ENCODE measurements around the gene UGT1A3. TPM values are rescaled to one million over a fixed set of nuclear protein-coding genes. Genes with fewer than 3 reads are reported as not detected.

Gene UGT1A3
- total and polyA plus RNA-seq, 10 of the 15 experiments (the other 5 are each of a cell fraction or from before 2014, with no cell fraction given) = not detected

GRCh38 chr2:233702238-233702637, 26.6 kb upstream of the UGT1A3 start:
- Histone ChIP-seq H3K9ac (ENCODE audit: control insufficient read depth, insufficient read depth, low read length) (no peak overlapping the region), H3K4me2 (ENCODE audit: control insufficient read depth, insufficient read depth) (no peak overlapping the region), H3K27ac (ENCODE audit: control insufficient read depth, insufficient read depth) (no peak overlapping the region), H4K20me1 (ENCODE audit: control insufficient read depth, insufficient read depth) (no peaks in the 10 kb centered on the region), H2AFZ (ENCODE audit: control insufficient read depth, low read depth, low read length) (no peak overlapping the region), H3K9me3 (replicated peaks; ENCODE audit: control insufficient read depth, insufficient read depth, low read length) (no peaks in the 10 kb centered on the region), H3K36me3 (ENCODE audit: control insufficient read depth in 2 of 2, insufficient read depth in 2 of 2, low read length in 1 of 2) (no peaks in the 10 kb centered on the region), H3K4me3 (no peak overlapping the region), H3K79me2 (ENCODE audit: control insufficient read depth, insufficient read depth, low read length) (no peaks in the 10 kb centered on the region), H3K27me3 (replicated peaks in 1 of 2; ENCODE audit: control insufficient read depth in 2 of 2, insufficient read depth in 2 of 2, low read length in 1 of 2) (no peaks in the 10 kb centered on the region), H3K4me1 (ENCODE audit: control insufficient read depth, insufficient read depth, low read length) (no peaks in the 10 kb centered on the region)
- DNase-seq (ENCODE audit: low read depth, low spot score) (no peak), ATAC-seq (no peak), FAIRE-seq (no peak)
- ChIA-PET SMC1A (ENCODE audit: uncharacterized antibody, unreplicated experiment) (no interaction called here), RAD21 (ENCODE audit: unreplicated experiment) (no interaction called here), CTCF (no interaction called here), POLR2A (no interaction called here)
- TF ChIP-seq CBFB (IDR thresholded peaks at IDR 0.05; ENCODE audit: low read depth) = no peak
- intact Hi-C loops (cut with micrococcal nuclease; ENCODE audit: unreplicated experiment) = no loop called here
- no TSS peak for BruUV-seq (replicated peaks)
- 35% methylated on average over 3 of the region's 3 CpGs for WGBS (ENCODE audit: insufficient coverage, insufficient replicate concordance, low lambda C conversion rate, missing lambda C conversion rate)
- in situ Hi-C loops (cut with MboI) = no loop called here

GRCh38 chr2:233705911-233706506, 22.8 kb upstream of the UGT1A3 start:
- Histone ChIP-seq H3K79me2 (ENCODE audit: control insufficient read depth, insufficient read depth, low read length) (no peaks in the 10 kb centered on the region), H3K36me3 (ENCODE audit: control insufficient read depth in 2 of 2, insufficient read depth in 2 of 2, low read length in 1 of 2) (no peaks in the 10 kb centered on the region), H4K20me1 (ENCODE audit: control insufficient read depth, insufficient read depth) (no peaks in the 10 kb centered on the region), H2AFZ (ENCODE audit: control insufficient read depth, low read depth, low read length) (no peak overlapping the region), H3K4me1 (ENCODE audit: control insufficient read depth, insufficient read depth, low read length) (no peaks in the 10 kb centered on the region), H3K4me2 (ENCODE audit: control insufficient read depth, insufficient read depth) (no peak overlapping the region), H3K9me3 (replicated peaks; ENCODE audit: control insufficient read depth, insufficient read depth, low read length) (no peaks in the 10 kb centered on the region; the same call in 1 of the 3 replicates), H3K4me3 (no peak overlapping the region), H3K27ac (ENCODE audit: control insufficient read depth, insufficient read depth) (no peak overlapping the region), H3K9ac (ENCODE audit: control insufficient read depth, insufficient read depth, low read length) (no peak overlapping the region), H3K27me3 (replicated peaks in 1 of 2; ENCODE audit: control insufficient read depth in 2 of 2, insufficient read depth in 2 of 2, low read length in 1 of 2) (peaks cover 0 to 2% of the 10 kb centered on the region in 2 experiments; a peak in 1 of 4 replicates)
- 38% methylated on average over 4 of the region's 4 CpGs for WGBS (ENCODE audit: insufficient coverage, insufficient replicate concordance, low lambda C conversion rate, missing lambda C conversion rate)
- FAIRE-seq = no peak
- SMC1A ChIA-PET (ENCODE audit: uncharacterized antibody, unreplicated experiment) = interaction anchor here (1.0 to 1.2 kb wide), 2 partner anchors 19 to 194 kb away, joined by 3 read pairs; no protein-coding TSS in a partner anchor
- POLR2A ChIA-PET = no interaction called here
- in situ Hi-C loops (cut with MboI) = no loop called here
- BruUV-seq (replicated peaks) = no TSS peak
- RAD21 ChIA-PET (ENCODE audit: unreplicated experiment) = interaction anchor here (1.3 kb wide), 1 partner anchor 263 kb away, joined by 4 read pairs; no protein-coding TSS in a partner anchor
- no peak for DNase-seq (ENCODE audit: low read depth, low spot score)
- intact Hi-C loops (cut with micrococcal nuclease; ENCODE audit: unreplicated experiment) = no loop called here
- CTCF ChIA-PET = interaction anchor here (1.1 to 1.3 kb wide), 2 partner anchors 11 to 300 kb away, joined by 3 read pairs; no protein-coding TSS in a partner anchor
- ATAC-seq = no peak
- TF ChIP-seq MXI1 (IDR thresholded peaks at IDR 0.05; ENCODE audit: low read depth, low read length) = no peak
- TF ChIP-seq TCF3 (IDR thresholded peaks at IDR 0.05; ENCODE audit: borderline replicate concordance, insufficient read depth, low read depth, low read length) = no peak
- no peak for TF ChIP-seq JUNB (IDR thresholded peaks at IDR 0.05)
- no peak for TF ChIP-seq SUPT20H (IDR thresholded peaks at IDR 0.05; ENCODE audit: borderline replicate concordance, control insufficient read depth, low read depth, low read length)
- no peak for TF ChIP-seq GATAD2B (conservative IDR thresholded peaks at IDR 0.05; ENCODE audit: low read depth)
- TF ChIP-seq, protein P1, sequence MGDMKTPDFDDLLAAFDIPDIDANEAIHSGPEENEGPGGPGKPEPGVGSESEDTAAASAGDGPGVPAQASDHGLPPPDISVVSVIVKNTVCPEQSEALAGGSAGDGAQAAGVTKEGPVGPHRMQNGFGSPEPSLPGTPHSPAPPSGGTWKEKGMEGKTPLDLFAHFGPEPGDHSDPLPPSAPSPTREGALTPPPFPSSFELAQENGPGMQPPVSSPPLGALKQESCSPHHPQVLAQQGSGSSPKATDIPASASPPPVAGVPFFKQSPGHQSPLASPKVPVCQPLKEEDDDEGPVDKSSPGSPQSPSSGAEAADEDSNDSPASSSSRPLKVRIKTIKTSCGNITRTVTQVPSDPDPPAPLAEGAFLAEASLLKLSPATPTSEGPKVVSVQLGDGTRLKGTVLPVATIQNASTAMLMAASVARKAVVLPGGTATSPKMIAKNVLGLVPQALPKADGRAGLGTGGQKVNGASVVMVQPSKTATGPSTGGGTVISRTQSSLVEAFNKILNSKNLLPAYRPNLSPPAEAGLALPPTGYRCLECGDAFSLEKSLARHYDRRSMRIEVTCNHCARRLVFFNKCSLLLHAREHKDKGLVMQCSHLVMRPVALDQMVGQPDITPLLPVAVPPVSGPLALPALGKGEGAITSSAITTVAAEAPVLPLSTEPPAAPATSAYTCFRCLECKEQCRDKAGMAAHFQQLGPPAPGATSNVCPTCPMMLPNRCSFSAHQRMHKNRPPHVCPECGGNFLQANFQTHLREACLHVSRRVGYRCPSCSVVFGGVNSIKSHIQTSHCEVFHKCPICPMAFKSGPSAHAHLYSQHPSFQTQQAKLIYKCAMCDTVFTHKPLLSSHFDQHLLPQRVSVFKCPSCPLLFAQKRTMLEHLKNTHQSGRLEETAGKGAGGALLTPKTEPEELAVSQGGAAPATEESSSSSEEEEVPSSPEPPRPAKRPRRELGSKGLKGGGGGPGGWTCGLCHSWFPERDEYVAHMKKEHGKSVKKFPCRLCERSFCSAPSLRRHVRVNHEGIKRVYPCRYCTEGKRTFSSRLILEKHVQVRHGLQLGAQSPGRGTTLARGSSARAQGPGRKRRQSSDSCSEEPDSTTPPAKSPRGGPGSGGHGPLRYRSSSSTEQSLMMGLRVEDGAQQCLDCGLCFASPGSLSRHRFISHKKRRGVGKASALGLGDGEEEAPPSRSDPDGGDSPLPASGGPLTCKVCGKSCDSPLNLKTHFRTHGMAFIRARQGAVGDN (IDR thresholded peaks at IDR 0.05) = no peak
- TF ChIP-seq NFYA (IDR thresholded peaks at IDR 0.05; ENCODE audit: borderline replicate concordance, low read depth, low read length) = no peak
- TF ChIP-seq FOXK2 (IDR thresholded peaks at IDR 0.05) = no peak
- TF ChIP-seq TAF1 (IDR thresholded peaks at IDR 0.05; ENCODE audit: borderline replicate concordance, low read depth, low read length) = no peak

Data from GM12878 (cell line).